Epithelial cell of proximal tubule (primary cell): ENCODE results near the gene ADM. TPM values are rescaled to one million over a fixed set of nuclear protein-coding genes. Genes with fewer than 3 reads are reported as not detected.

ENCODE experiments used
- DNase-seq: peaks from one replicate; pipeline ENCODE4 v3.0.0-alpha.2; 2011; ENCODE audit warnings: low read depth
- H3K4me3 ChIP-seq: 2 replicates; pipeline ENCODE4 v1.5.1; 2011; ENCODE audit warnings: low read depth, mild to moderate bottlenecking, low read length
- total RNA-seq: library from RNA; depleted of rRNA; stranded (reverse); fragments of >200 nt; gene quantifications from 2 replicates; pipeline ENCODE4 v1.2.3, GENCODE V29; 2015
- TF ChIP-seq, protein P1 (sequence below): conservative IDR thresholded peaks from 2 replicates; pipeline ENCODE4 v1.5.1; 2012; ENCODE audit warnings: low read depth, mild to moderate bottlenecking, low read length

Gene ADM
- total RNA-seq, 1 donor from 2014 or later = 74.2 TPM

DNA sequence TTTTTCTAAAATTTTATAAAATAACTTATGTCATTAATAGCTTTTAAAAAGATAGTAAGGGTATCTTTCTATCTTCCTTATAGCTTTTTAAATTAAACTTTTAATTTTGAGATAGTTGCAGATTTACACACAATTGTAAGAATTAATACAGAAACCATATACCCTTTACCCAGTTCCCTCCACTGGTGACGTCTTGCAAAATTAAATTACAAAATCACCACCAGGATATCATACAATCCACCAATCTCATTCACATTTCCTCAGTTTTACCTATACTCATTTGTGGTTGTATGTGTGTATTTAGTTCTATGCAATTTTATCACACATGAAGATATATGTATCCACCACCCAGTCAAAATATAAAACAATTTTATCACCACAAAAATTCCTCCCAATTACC is 20.9 kb upstream of the ADM start:
- no peak overlapping the region for H3K4me3 ChIP-seq
- TF ChIP-seq, protein P1, sequence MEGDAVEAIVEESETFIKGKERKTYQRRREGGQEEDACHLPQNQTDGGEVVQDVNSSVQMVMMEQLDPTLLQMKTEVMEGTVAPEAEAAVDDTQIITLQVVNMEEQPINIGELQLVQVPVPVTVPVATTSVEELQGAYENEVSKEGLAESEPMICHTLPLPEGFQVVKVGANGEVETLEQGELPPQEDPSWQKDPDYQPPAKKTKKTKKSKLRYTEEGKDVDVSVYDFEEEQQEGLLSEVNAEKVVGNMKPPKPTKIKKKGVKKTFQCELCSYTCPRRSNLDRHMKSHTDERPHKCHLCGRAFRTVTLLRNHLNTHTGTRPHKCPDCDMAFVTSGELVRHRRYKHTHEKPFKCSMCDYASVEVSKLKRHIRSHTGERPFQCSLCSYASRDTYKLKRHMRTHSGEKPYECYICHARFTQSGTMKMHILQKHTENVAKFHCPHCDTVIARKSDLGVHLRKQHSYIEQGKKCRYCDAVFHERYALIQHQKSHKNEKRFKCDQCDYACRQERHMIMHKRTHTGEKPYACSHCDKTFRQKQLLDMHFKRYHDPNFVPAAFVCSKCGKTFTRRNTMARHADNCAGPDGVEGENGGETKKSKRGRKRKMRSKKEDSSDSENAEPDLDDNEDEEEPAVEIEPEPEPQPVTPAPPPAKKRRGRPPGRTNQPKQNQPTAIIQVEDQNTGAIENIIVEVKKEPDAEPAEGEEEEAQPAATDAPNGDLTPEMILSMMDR = no peak
- no peak for DNase-seq

GRCh38 chr11:10285148-10285802 is 19.6 kb upstream of the ADM start:
- TF ChIP-seq, protein P1 = no peak
- no peak overlapping the region for H3K4me3 ChIP-seq
- no peak for DNase-seq

GRCh38 chr11:10287140-10287539 is 17.7 kb upstream of the ADM start:
- DNase-seq = no peak
- TF ChIP-seq, protein P1 = no peak
- H3K4me3 ChIP-seq = no peak overlapping the region

GRCh38 chr11:10287766-10288715 is 16.8 kb upstream of the ADM start:
- TF ChIP-seq, protein P1 = no peak
- no peak for DNase-seq
- no peak overlapping the region for H3K4me3 ChIP-seq

DNA sequence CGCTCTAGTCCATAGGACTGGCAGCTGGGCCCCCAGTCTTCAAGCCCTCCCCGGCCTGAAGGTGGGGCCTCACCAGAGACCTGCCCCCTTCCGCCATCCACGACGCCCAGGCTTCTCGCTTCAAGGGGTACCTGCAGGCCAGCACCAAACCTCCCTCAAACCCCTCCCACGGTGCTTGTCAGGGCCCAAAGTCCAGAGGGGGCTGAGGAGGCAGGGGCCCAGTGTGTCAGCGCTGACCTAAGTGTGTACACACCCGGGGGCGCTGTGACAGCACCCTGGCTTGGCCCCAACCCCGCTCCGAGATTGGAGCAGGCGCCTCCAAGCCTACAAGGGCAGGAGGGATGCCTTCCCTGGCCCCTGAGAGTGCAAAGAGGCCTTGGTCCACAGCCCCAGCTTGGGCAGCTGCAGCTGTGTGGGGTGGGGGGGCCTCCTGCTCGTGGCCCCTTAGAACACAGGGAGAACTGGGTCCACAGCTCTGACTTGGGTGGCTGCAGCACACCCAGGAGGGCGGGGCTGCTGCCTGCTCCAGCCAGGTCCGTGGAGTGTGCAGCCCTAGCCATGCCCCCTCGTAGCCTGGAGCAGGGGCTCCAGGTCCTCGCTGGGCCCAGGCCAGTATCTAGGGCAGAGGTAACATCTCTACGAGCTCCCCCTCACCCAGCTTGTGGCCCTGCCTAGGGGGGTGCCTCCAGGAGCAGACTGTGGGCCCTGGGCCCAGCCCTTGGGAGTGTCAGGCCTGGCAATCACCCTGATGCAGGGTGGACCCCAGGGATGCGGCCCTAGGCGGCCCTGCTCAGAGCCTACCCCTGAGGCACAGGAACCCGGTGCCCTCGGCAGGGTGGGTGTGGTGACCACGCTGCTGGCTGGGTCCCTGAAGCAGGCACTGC is 15.8 kb upstream of the ADM start:
- DNase-seq = no peak
- H3K4me3 ChIP-seq = no peak overlapping the region
- TF ChIP-seq, protein P1 = no peak

DNA sequence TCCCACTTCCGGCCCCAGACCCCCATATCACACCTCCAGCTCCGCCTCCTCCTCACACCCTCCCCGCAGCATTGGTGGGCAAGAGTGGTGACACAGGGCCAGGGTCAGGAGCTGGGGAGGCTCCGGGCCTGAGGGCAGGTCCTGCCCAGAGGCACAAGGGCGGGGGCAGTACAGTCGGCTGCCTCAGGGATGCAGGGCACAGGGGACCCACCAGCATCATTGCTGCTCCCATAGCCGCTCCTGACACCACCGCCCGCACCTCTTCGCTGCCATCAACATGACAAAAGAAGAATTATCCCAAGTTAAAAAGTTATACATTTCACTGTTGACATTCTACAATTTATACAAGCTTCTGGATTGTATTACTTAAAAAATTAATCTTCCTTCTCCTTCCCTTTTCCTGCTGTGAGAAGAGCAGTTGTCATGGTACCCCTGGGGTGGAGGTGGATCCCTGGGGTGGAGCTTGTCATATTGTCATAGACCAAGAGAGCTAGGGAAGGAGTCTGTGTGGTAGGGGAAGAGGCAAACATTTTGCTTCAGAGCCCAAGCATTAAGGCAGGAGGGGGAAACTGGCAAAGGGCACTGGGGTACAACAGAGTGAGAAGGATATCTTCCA is 15.0 kb upstream of the ADM start:
- TF ChIP-seq, protein P1 = no peak
- H3K4me3 ChIP-seq = no peak overlapping the region
- no peak for DNase-seq
